ENCODE data around the gene GNB1L.

- TF ChIP-seq, protein P1, sequence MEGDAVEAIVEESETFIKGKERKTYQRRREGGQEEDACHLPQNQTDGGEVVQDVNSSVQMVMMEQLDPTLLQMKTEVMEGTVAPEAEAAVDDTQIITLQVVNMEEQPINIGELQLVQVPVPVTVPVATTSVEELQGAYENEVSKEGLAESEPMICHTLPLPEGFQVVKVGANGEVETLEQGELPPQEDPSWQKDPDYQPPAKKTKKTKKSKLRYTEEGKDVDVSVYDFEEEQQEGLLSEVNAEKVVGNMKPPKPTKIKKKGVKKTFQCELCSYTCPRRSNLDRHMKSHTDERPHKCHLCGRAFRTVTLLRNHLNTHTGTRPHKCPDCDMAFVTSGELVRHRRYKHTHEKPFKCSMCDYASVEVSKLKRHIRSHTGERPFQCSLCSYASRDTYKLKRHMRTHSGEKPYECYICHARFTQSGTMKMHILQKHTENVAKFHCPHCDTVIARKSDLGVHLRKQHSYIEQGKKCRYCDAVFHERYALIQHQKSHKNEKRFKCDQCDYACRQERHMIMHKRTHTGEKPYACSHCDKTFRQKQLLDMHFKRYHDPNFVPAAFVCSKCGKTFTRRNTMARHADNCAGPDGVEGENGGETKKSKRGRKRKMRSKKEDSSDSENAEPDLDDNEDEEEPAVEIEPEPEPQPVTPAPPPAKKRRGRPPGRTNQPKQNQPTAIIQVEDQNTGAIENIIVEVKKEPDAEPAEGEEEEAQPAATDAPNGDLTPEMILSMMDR (conservative IDR thresholded peaks at IDR 0.05) = no peak
- no peak for TF ChIP-seq EZH2 (IDR thresholded peaks at IDR 0.05; ENCODE audit: low read depth)
These were observed 32.1 kb upstream of the GNB1L start for GRCh38 chr22:19886605-19887255.
